ENCODE measurements around the gene SEMA4F.

SEMA4F gene

DNA sequence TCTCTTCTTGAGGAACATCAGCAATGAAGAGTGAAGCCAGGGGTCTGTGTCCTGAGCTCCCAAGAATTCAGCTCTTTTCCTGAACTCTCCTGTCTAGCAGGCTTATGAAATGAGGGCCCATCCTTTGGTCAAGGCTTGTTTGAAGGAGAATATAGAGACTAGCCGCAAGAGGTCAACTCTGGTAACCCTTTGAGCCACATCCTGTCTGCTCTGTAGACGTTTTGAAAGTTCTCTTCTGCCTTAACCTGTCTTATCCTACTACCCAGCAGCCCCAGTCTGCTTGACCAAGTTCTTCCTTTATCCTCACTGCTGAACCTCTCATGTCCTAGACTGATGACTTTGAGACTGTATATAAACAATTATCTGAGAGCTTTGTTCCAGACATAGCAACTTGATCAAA is 5.4 kb downstream of the SEMA4F start:
- DNase-seq (ENCODE audit: low read depth in 2 of 2) = no peak
- H3K4me3 ChIP-seq (replicated peaks in 1 of 2; ENCODE audit: low read depth in 2 of 2, low read length in 2 of 2) = no peak overlapping the region
- TF ChIP-seq, protein P1, sequence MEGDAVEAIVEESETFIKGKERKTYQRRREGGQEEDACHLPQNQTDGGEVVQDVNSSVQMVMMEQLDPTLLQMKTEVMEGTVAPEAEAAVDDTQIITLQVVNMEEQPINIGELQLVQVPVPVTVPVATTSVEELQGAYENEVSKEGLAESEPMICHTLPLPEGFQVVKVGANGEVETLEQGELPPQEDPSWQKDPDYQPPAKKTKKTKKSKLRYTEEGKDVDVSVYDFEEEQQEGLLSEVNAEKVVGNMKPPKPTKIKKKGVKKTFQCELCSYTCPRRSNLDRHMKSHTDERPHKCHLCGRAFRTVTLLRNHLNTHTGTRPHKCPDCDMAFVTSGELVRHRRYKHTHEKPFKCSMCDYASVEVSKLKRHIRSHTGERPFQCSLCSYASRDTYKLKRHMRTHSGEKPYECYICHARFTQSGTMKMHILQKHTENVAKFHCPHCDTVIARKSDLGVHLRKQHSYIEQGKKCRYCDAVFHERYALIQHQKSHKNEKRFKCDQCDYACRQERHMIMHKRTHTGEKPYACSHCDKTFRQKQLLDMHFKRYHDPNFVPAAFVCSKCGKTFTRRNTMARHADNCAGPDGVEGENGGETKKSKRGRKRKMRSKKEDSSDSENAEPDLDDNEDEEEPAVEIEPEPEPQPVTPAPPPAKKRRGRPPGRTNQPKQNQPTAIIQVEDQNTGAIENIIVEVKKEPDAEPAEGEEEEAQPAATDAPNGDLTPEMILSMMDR (IDR thresholded peaks at IDR 0.05; ENCODE audit: low read depth, low read length) = no peak

DNA sequence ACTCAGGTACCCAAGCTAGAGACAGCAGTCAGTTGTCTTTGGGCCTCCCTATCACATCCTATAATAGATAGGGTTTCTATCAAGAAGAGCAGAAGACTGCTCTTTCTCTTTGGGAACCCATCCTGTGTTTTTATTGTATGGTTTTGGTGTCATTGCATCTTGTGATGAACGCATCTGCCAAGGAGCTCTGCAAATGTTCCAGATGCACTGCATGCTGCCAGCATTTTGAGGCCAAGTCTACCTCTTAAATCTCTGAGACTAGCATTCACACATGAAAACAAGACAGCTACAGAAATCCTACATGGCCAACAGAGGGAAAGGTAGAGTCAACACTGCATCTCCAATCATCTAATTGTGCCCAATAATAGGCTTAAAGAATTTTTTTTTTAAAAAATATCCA is 14.0 kb downstream of the SEMA4F start:
- TF ChIP-seq, protein P1 (IDR thresholded peaks at IDR 0.05; ENCODE audit: low read depth, low read length) = no peak
- no peak overlapping the region for H3K4me3 ChIP-seq (replicated peaks in 1 of 2; ENCODE audit: low read depth in 2 of 2, low read length in 2 of 2)
- no peak for DNase-seq (ENCODE audit: low read depth in 2 of 2)

DNA sequence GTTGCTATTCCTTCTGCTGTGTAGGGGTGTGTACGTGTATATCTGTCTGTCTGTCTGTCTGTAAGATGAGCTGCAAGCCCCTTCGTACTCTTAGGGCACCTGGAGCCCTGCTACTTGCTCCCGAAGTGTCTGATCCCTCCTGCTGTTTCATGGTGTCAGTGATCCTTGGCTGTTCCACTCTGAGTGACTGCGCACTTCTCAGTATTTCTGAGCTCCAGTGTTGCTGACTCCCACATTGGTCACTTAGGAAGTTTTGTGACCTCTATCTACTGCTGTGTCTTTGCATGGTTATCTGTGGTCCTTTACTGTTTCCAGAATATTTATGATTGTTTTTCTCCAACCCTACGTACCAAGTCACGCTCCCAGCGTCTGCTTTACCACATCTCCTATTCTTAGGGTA is 16.2 kb downstream of the SEMA4F start:
- H3K4me3 ChIP-seq (replicated peaks in 1 of 2; ENCODE audit: low read depth in 2 of 2, low read length in 2 of 2) = no peak overlapping the region
- no peak for DNase-seq (ENCODE audit: low read depth in 2 of 2)
- TF ChIP-seq, protein P1 (IDR thresholded peaks at IDR 0.05; ENCODE audit: low read depth, low read length) = no peak

DNA sequence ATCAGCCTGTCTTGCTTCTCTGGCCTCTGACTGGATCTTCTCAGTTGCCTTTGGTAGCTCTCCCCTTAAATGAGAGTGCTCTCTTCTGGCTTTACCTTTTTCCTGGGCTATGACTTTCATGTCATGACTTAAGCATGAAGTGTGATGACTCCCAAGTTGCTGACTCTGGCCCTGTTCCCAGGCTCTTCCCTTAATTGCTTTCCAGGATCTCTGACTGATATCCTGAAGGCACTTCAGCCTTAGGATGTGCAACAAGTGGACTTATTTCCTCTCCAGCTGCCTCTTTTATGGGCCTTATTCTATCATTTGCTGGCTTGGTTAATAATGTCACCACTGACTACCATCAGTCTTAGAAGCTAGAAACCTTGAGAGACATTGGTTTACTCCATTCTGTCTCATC is 17.4 kb downstream of the SEMA4F start:
- no peak overlapping the region for H3K4me3 ChIP-seq (replicated peaks in 1 of 2; ENCODE audit: low read depth in 2 of 2, low read length in 2 of 2)
- peak; percentile 32 to 68 for DNase-seq (ENCODE audit: low read depth in 2 of 2)
- TF ChIP-seq, protein P1 (IDR thresholded peaks at IDR 0.05; ENCODE audit: low read depth, low read length) = no peak

DNA sequence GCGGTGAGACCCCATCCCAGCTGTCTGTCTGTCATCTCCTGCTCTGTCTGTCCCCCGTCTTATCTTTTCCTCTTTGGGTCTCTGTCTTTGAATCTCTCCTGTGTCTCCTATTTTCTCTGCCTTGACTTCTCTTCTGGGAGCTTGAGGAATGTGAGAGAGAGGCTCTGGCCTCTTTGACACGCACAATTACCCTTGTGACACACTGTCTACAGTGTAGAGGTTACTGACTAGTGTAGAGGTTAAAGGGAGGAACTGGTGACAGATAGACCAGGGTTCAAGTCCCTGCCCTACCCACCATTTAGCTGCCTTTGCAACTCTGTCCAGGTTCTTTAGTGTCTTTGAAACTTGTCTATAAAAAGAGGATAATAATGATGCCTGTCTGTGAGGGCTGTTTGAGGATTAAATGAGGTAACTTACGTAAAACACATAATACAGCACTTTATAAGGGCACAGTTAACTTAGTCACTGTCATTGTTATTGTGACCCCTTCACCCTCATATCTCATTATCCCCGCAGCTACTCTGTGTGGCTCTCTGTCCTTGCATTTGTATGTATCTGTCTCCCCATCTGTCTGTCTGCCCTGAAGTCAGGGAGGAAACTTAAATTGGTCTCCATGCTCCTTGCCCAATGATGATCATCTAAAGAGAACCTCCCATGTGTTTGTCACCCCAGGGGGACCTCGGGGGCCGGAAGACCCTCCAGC is 19.9 kb downstream of the SEMA4F start:
- DNase-seq (ENCODE audit: low read depth in 2 of 2) = no peak
- no peak overlapping the region for H3K4me3 ChIP-seq (replicated peaks in 1 of 2; ENCODE audit: low read depth in 2 of 2, low read length in 2 of 2)
- TF ChIP-seq, protein P1 (IDR thresholded peaks at IDR 0.05; ENCODE audit: low read depth, low read length) = no peak

DNA sequence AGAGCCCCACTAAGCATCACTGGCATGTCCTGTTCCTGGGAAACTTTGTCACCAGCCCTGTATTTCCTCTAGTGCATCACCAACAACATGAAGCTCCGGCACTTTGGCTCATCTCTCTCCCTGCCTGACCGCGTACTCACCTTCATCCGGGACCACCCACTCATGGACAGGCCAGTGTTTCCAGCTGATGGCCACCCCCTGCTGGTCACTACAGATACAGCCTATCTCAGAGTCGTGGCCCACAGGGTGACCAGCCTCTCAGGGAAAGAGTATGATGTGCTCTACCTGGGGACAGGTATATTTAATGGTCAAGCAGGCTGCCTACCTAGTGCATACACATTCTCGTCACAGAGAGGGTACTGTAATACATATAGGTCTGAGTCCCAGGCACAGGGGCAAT is 21.0 kb downstream of the SEMA4F start:
- no peak overlapping the region for H3K4me3 ChIP-seq (replicated peaks in 1 of 2; ENCODE audit: low read depth in 2 of 2, low read length in 2 of 2)
- DNase-seq (ENCODE audit: low read depth in 2 of 2) = no peak
- TF ChIP-seq, protein P1 (IDR thresholded peaks at IDR 0.05; ENCODE audit: low read depth, low read length) = peak; percentile 31

DNA sequence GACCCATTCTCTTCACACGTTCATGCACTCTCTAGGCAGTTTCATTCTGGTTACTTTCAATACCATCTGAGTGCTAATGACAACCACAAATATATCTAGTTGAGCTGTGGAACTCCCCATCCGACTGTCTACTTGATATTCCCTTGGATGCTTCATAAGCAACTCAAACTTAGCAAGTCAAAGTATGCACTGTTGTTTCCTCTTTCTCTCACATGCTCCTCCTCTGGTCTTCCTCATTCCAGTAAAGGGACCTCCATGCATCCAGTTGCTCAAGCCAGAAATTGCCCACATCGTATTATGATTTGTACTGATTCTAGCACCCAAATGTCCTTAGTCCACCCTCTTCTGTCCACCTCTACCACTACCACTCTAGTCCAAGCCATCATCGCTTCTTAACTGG is 22.3 kb downstream of the SEMA4F start:
- H3K4me3 ChIP-seq (replicated peaks in 1 of 2; ENCODE audit: low read depth in 2 of 2, low read length in 2 of 2) = no peak overlapping the region
- TF ChIP-seq, protein P1 (IDR thresholded peaks at IDR 0.05; ENCODE audit: low read depth, low read length) = no peak
- no peak for DNase-seq (ENCODE audit: low read depth in 2 of 2)
